MCF 10A (cell line): ENCODE data around the gene CYP4F3. TPM values are rescaled to one million over a fixed set of nuclear protein-coding genes. Genes with fewer than 3 reads are reported as not detected.
"Not testable (repeated sequence)": the region's sequence is repeated elsewhere in the genome, so short reads cannot be mapped to it uniquely, and the experiment has no call there.

Source experiments
- BruUV-seq: library from RNA; stranded (reverse); fragments of 400-500 nt; replicated peaks from 2 replicates; lab custom pipeline; 2021; lab: Mats Ljungman, UMichigan
- CTCF ChIA-PET: fragments of 300-600 bp; sonication (Branson Sonifier 250); formaldehyde crosslinking; extraction: SDS; loops from one replicate; lab custom pipeline; 2021; ENCODE audit warnings: antibody characterized with exemption, inconsistent platforms; lab: Yijun Ruan, JAX
- POLR2A ChIA-PET: fragments of 300-600, 350-650 bp; sonication (Branson Sonifier 250); formaldehyde crosslinking; extraction: SDS; loops from one replicate; lab custom pipeline; 2020; ENCODE audit warnings: antibody characterized with exemption, inconsistent platforms; lab: Yijun Ruan, JAX
- DNase-seq: peaks from one replicate; pipeline ENCODE4 v3.0.0-alpha.2; 2018; ENCODE audit not compliant: unreplicated experiment
- H3K27ac Mint-ChIP-seq: one replicate; pipeline ENCODE4 v1.8.0; 2022; ENCODE audit warnings: mild to moderate bottlenecking, low read depth, mixed read lengths; ENCODE audit not compliant: unreplicated experiment
- H3K27me3 Mint-ChIP-seq: one replicate; pipeline ENCODE4 v1.8.0; 2022; ENCODE audit warnings: mixed read lengths; ENCODE audit not compliant: insufficient read depth, unreplicated experiment
- H3K36me3 Mint-ChIP-seq: one replicate; pipeline ENCODE4 v1.8.0; 2022; ENCODE audit warnings: mild to moderate bottlenecking, moderate library complexity, mixed read lengths; ENCODE audit not compliant: insufficient read depth, unreplicated experiment
- H3K4me1 Mint-ChIP-seq: one replicate; pipeline ENCODE4 v1.8.0; 2022; ENCODE audit warnings: mixed read lengths; ENCODE audit not compliant: insufficient read depth, unreplicated experiment
- H3K4me3 Mint-ChIP-seq: one replicate; pipeline ENCODE4 v1.8.0; 2022; ENCODE audit warnings: mild to moderate bottlenecking, moderate library complexity, mixed read lengths; ENCODE audit not compliant: unreplicated experiment
- H3K9me3 Mint-ChIP-seq: one replicate; pipeline ENCODE4 v1.8.0; 2022; ENCODE audit warnings: mixed read lengths; ENCODE audit not compliant: unreplicated experiment
- CTCF ChIP-seq: fragments of 200-600 bp; IDR thresholded peaks from one replicate; pipeline ENCODE4 v1.8.0; 2022; ENCODE audit warnings: antibody characterized with exemption, mild to moderate bottlenecking; ENCODE audit not compliant: unreplicated experiment
- intact Hi-C: fragments of 100-400 bp; cut with micrococcal nuclease; formaldehyde crosslinking; loops from 2 replicates; pipeline ENCODE4 v1.14.1; 2022
- total RNA-seq: library from RNA; stranded (reverse); gene quantifications from 2 replicates; pipeline ENCODE4 v1.2.3, GENCODE V29; 2022

CYP4F3 gene
- total RNA-seq, 1 experiment from 2014 or later = 0.75 TPM

GRCh38 chr19:15595069-15595468 is 45.6 kb upstream of the CYP4F3 start:
- BruUV-seq = no TSS peak
- Mint-ChIP-seq H3K27me3 (no peaks in the 10 kb centered on the region), H3K4me3 (no peak overlapping the region), H3K36me3 (no peaks in the 10 kb centered on the region), H3K9me3 (no peaks in the 10 kb centered on the region), H3K4me1 (no peaks in the 10 kb centered on the region), H3K27ac (no peak overlapping the region)
- TF ChIP-seq CTCF = no peak
- peak; percentile 5 for DNase-seq
- ChIA-PET CTCF (no interaction called here), POLR2A (interaction anchor here (1.1 to 1.2 kb wide), 2 partner anchors 10 to 214 kb away, joined by 3 read pairs; no protein-coding TSS in a partner anchor)
- intact Hi-C loops = no loop called here

- POLR2A ChIA-PET, intact Hi-C loops, H3K36me3 Mint-ChIP-seq, H3K27me3 Mint-ChIP-seq, H3K9me3 Mint-ChIP-seq, H3K4me1 Mint-ChIP-seq, H3K4me3 Mint-ChIP-seq, H3K27ac Mint-ChIP-seq, DNase-seq, BruUV-seq: not testable (repeated sequence)
- CTCF ChIA-PET = interaction anchor here (0.7 kb wide), 1 partner anchor 68 kb away, joined by 3 read pairs; no protein-coding TSS in a partner anchor
Observed at GRCh38 chr19:15607978-15608925, 32.4 kb upstream of the CYP4F3 start.

- Mint-ChIP-seq H3K4me1 (no peaks in the 10 kb centered on the region), H3K4me3 (no peak overlapping the region), H3K9me3 (no peaks in the 10 kb centered on the region), H3K27ac (no peak overlapping the region), H3K27me3 (no peaks in the 10 kb centered on the region), H3K36me3 (no peaks in the 10 kb centered on the region)
- BruUV-seq = no TSS peak
- CTCF ChIA-PET = interaction anchor here (0.6 kb wide), 2 partner anchors 536 to 917 kb away, joined by 3 read pairs; no protein-coding TSS in a partner anchor
- POLR2A ChIA-PET = no interaction called here
- intact Hi-C loops = no loop called here
- no peak for DNase-seq
- no peak for TF ChIP-seq CTCF
Observed at GRCh38 chr19:15609261-15609660, 31.4 kb upstream of the CYP4F3 start.

GRCh38 chr19:15612342-15612741 is 28.4 kb upstream of the CYP4F3 start:
- TF ChIP-seq CTCF = no peak
- no TSS peak for BruUV-seq
- Mint-ChIP-seq H3K36me3 (no peaks in the 10 kb centered on the region), H3K4me1 (no peaks in the 10 kb centered on the region), H3K4me3 (no peak overlapping the region), H3K9me3 (peaks cover 13% of the 10 kb centered on the region), H3K27ac (no peak overlapping the region), H3K27me3 (peaks cover 12% of the 10 kb centered on the region)
- POLR2A ChIA-PET = no interaction called here
- CTCF ChIA-PET = no interaction called here
- DNase-seq = no peak
- intact Hi-C loops = no loop called here
